ENCODE measurements around the gene MRPL2.

Gene MRPL2

DNA sequence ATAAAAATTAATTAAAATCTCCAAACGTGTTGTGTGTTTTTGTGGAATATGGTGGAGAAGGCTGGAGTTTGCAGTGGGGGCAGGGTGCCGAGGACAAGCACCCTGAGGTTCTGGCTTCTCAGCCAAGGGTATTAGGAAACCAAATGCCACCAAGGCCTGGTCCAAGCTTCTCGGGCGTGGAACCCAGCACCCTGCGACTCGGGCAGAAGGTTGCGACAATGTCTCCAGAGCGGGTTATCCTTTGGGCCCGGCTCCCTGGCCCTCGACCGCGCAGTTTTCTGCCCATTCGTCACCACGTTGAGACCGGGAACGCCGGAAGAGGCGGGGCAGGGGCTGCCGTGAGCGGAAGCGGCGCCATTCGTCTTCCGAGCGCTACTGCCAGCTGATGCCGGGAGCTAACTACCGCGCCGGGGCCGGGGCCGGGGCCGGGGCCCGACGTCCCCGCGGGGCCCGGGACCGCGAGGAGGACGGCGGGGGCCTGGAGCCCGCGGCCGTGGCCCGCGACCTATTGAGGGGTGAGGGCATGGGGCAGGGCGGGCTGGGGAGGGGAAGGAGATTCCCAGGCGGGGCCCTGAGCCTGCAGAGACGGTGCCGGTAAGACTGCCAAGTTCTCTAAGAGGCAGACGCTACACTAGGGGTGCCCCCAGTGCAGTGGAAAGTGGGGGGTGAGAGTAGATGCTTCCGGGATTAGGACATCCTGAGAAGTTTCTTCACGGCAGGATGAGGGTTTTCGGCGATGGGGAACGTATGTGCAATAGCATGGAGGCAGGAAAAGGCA lies 37.8 kb downstream of the MRPL2 start, which contains the start of gene RRP36:
Gene RRP36 (plus strand): TSS at position 354 of the 778 bp plus-strand sequence. CDS start 32 bp downstream, at position 386.
- DNase-seq (ENCODE audit: low read depth in 2 of 2) = peak; percentile 54 to 69

DNA sequence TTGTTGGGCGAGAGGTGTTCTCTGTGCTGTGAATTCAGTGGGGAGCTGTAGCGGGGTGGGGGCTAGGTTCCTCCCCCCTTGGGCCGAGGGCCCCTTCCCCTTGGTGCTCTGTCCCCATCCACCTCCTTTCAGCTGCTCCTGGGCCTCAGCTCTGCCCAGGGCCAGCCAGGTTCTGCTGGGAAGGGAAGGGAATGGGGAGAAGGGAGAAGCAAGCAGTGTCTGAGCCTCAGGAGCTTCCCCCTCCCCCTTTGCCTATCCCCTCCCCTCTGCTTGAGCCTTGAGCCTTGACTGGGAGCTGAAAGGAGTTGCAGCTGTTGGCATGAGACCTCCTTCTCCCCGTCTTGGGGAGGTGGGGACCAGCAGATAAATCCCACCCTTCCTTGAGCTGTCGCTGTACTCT lies 38.4 kb downstream of the MRPL2 start:
- DNase-seq (ENCODE audit: low read depth in 2 of 2) = no peak

DNA sequence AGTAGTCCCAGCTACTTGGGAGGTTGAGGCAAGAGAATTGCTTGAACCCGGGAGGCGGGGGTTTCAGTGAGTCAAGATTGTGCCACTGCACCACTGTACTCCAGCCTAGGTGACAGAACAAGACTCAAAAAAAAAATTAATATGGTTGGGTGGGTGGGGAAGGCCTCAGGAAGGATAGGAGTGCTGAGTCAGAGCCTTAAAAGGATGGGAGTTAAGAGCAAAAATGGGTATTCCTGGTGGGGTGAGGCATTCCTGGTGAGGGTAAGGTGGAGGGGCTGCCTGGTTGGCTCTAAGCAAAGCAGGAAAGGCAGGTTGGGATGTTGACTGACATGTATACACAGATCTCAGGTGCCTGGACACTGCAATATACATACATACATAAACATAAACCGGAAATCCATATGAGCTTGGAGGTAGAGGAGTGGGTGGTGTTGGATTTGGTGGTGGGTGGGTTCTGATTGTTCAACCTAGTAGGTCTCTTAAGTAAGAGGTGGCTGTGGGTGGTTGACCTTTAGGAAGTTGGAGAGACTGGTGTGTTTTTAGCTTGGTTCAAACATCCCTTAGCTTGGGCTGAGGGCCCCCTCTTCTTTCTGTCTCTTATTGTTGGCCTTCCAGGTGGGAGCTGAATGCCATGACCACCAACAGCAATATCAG lies 39.1 kb downstream of the MRPL2 start:
- no peak for DNase-seq (ENCODE audit: low read depth in 2 of 2)

DNA sequence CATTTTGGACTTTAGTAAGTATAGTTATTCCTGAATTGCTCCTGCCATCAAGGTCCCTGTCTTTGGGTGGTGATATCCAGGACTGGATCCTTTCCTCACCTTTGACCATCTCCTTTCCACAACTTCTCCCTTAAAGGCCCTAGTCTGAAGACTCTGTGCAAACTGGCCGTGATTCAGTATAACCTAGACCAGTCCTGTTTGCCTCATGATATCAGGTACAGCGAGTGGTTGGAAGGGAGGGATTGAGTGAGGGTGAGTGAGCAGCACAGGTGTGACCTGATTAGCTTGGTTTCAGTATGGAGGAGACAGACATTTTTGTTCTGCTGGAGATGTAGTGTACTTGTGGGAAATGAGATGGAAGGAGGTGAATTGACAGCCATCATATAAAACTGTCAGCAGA lies 40.1 kb downstream of the MRPL2 start:
- no peak for DNase-seq (ENCODE audit: low read depth in 2 of 2)

DNA sequence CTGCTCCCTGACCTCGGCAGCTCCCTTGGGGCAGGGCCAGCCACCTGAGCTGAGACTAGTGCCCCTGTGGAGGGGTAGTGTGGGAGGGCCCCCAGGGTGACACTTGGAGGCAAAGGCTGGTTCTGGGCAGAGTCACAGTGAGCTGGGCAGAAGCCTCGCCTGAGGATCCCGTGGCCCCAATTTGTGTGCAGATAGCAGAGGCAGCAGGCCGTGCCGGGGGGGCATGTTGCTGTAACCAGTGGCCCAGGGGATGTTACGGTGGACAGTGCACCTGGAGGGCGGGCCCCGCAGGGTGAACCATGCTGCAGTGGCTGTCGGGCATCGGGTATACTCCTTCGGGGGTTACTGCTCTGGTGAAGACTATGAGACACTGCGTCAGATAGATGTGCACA lies 42.3 kb downstream of the MRPL2 start:
- DNase-seq (ENCODE audit: low read depth in 2 of 2) = no peak

DNA sequence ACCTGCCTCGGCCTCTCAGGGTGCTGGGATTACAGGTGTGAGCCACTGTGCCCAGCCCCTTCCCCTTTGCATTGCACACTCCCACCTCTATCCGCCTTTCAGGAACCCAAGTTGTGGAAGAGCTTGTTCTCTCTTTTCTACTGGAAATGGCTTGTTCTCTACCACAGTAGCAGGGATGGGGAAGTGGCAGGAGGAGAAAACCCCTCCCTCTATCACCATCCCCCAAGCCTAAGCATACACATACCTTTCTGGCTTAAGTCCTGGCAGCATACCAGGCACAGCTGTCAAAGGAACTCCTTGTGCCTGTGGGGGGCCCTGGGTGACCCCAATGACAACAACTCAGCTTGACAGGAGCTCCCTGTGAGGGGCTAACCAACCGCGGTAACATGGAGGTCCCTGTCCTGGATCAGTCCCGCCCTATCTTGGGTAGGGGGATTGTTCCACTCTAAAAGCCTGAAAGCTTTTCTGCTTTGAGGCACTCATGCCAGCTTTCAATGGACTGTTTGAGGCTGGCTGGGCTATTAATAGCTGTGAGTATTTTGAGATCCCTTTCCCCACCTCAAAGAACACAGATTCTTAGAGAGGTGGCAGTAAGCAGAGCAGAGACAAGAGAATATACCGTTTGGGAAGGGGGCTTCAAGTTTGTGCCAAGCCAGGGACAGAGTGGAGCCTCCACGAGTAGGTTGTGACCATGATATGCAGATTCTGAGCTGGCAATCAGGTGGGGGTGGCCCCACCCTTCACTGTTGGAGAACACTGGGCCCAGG lies 42.9 kb downstream of the MRPL2 start:
- no peak for DNase-seq (ENCODE audit: low read depth in 2 of 2)

DNA sequence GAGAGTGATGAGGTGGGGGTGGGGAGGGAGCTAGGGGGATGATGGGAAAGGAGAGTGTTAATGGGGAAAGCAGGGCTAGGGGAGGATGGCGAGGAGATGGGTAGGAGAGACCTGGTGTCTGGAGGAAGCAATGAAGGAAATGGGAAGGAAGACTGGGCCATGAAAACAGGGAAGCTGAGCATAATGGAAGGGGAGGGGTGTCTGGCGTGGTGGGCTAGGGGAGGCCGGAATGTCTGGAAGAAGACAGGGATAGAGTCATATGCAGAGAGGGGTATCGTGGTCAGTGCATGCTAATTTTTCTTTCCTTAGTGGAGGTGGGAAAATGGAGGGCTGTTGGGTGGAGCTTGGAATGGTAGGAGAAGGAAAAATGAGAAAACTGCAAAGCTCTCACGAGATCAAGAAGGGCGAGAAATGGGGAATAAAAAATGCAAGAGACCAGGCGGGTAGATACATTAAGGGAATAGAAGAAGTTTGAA lies 44.8 kb downstream of the MRPL2 start:
- DNase-seq (ENCODE audit: low read depth in 2 of 2) = no peak

DNA sequence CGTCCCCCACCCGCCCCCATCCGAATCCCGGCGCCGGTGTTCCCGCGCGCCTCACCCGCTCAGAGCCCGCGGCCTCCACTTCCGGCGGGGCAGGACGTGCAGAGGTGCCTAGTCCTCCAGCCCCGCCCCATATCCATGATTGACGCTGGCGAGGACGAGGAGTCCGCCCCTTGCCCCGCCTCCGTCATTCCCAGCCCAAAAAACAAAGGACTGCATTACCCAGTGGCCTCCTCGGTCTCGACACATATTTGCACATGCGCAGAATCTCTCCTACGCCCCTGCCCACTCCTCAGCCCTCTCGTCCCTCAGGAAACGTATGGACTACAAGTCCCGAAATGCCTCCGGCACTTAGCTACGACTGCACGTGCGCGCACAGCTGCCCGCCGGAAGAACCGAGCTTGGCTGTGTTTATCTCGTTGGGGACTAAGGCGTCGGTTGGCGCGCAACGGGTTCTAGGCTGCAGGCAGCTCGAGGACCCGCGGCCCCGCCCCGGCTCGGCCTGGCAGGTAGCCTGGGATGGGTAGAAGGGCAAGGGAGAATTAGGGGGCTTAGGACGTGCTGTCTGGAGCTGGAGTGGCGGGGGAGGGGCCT lies 45.3 kb downstream of the MRPL2 start, which contains the start of the genes KLHDC3 and MEA1:
Gene KLHDC3 (plus strand): TSS at position 407 of the 591 bp plus-strand sequence. CDS start 2,944 bp downstream, outside the sequence.
Gene MEA1 (minus strand): TSS at position 104 of the 591 bp plus-strand sequence. CDS start 133 bp downstream, outside the sequence.
- peak; percentile 97 to 99 for DNase-seq (ENCODE audit: low read depth in 2 of 2)

DNA sequence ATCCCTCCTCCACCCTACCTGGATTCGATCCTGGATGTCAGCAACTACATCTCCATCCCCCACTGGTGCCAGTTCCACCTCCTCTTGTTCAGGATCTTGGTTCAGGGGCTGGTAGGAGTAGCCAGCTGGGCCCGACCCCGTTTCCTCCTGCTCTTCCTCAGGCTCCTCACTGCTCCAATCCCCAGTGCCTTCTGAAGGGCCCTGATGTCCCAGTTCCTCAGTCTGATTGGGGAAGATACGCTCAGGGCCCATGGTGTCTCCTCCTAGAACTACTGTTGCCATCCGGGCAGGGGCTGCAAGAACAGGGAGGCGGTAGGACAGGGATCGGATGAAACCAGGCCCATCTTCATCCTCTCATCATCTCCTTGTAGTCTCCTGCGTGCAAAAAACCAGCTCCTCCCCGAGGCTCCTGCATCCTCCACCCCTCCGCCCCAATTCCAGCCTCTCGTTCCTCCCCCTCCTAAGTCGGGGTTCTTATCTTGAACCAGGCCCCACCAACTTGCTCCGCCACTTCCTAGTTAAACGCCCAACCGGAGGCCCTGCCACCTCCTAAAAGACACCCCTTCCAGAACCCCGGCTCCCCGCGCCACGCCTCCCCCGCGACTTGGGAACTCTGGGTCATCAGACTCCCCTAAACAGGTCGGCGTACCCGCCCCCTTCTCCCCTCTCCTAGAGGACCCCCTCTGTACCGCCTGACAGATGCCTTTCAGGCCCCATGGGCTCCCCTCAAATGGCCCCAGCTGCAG lies 46.0 kb downstream of the MRPL2 start:
- no peak for DNase-seq (ENCODE audit: low read depth in 2 of 2)

DNA sequence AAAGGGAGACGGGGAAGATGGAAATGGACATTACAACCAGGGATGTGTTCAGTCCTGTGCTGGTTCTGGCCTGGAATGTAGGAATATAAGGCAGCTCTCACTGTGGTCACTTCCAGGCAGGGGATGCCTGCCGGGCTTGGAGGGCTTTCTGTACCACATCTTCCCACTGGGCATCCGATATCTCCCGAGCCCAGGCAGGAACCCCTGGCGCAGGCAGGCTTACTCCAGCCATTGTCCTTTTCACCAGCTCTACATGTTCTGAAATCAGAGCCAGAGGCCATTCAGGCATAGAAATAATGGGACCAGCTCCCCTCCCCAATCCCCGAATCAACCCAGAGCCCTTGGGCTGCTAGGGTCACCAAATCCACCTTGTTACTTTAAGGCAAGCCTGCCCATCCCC lies 46.9 kb downstream of the MRPL2 start:
- no peak for DNase-seq (ENCODE audit: low read depth in 2 of 2)

DNA sequence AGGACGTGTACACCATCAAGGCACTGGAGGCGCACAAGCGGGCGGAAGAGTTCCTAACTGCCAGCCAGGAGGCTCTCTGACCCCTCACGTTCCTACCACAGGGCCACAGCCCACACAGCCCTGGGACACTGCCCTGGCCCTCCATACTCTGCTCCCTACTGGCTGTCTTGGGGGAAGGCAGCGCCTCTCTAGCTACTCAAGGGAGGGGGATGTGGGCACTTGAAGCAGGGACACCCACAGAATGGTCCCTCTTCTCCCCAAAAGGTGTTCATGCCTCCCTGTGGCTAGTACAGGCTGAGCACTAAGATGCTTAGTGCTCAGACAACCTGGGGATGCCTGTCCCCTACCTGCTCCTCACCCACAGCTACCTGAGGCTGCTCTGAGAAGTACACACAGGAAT lies 48.0 kb downstream of the MRPL2 start:
- no peak for DNase-seq (ENCODE audit: low read depth in 2 of 2)

DNA sequence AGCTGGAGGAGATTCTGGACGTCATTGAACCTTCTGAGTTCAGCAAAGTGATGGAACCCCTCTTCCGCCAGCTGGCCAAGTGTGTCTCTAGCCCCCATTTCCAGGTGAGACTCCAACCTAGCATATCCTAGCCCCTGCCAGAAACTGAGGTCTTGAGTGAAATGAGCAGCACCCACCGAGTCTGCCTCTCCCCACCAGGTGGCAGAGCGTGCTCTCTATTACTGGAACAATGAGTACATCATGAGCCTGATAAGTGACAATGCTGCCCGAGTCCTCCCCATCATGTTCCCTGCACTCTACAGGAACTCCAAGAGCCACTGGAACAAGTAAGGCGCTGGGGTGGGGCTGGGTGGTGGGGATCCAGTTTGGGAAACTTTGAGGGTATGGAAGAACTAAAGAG lies 50.1 kb downstream of the MRPL2 start:
- DNase-seq (ENCODE audit: low read depth in 2 of 2) = no peak

DNA sequence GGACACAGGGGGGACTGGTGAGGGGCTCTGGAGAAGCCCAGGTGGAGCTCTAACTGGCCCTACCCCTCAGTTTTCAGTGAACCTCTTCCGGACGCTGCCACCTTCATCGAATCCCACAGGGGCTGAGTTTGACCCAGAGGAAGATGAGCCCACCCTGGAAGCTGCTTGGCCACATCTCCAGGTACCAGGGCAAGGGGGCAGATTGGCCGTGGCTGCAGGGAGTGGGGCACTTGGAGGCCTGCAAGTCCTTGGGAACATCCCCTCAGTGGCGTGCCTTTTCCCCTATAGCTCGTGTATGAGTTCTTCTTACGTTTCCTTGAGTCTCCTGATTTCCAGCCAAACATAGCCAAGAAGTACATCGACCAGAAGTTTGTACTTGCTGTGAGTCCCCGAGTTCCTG lies 52.1 kb downstream of the MRPL2 start:
- DNase-seq (ENCODE audit: low read depth in 2 of 2) = no peak

DNA sequence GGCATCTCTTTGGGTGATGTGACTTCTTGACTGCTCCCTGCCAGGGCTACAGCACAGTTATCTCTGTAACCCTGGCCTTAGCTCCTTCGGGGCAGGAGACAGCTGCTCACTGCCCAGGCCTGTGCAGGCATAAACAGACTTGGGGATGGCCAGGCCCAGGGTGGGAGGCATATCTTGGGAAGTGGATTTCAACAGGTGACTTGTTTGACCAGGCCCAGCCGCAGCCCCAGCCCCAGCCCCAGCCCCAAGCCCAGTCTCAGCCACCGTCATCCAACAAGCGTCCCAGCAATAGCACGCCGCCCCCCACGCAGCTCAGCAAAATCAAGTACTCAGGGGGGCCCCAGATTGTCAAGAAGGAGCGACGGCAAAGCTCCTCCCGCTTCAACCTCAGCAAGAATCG lies 53.0 kb downstream of the MRPL2 start:
- DNase-seq (ENCODE audit: low read depth in 2 of 2) = no peak

DNA sequence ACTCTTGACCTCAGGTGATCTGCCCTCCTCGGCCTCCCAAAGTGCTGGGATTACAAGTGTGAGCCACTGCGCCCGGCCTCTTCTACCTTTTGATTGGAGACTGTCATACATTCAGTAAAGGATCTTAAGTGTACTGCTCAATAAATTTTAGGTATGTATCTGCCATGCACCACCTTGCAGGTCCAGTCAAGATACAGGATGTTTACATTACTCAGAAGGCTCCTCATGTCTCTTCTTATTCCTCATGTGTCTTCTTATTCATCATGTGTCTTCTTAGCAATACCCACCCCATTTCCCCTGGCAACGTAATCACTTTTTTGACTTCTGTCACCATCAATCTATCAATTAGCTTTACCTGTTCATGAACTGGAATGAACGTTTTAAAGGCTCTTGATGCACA lies 53.4 kb downstream of the MRPL2 start:
- no peak for DNase-seq (ENCODE audit: low read depth in 2 of 2)

Data from stimulated activated CD4-positive, alpha-beta T cell treated with anti-CD3 and anti-CD28 coated beads, Interleukin-4, amount 100 ng/mL, for 48 hours (primary cell).